Measurements from ENCODE around the gene KBTBD4.

GRCh38 chr11:47617417-47617809 is 38.6 kb upstream of the KBTBD4 start:
- no peak for TF ChIP-seq CTCF (IDR thresholded peaks at IDR 0.05)
- TF ChIP-seq POLR2A (IDR thresholded peaks at IDR 0.05) = no peak
